Activated B cell treated with CpG ODN at 0.5 μM for 24 hours (primary cell): ENCODE results near the gene DCXR. TPM values are rescaled to one million over a fixed set of nuclear protein-coding genes. Genes with fewer than 3 reads are reported as not detected.
A peak's percentile ranks its signal among the peaks of the same experiment; 100 is the strongest.

Source experiments
- ATAC-seq: fragments of 200-7000 bp; cut with Tn5 transposase; one replicate; pipeline ENCODE4 v1.10.0; 2021; ENCODE audit warnings: low read depth, mild to moderate bottlenecking, moderate library complexity
- CTCF ChIA-PET: fragments of 350-600 bp; sonication (Branson Sonifier 250); formaldehyde crosslinking; loops from one replicate; lab custom pipeline; 2021; ENCODE audit warnings: antibody characterized with exemption; lab: Charles Lee
- POLR2A ChIA-PET: fragments of 350-600 bp; sonication (Branson Sonifier 250); formaldehyde crosslinking; loops from one replicate; lab custom pipeline; 2021; ENCODE audit warnings: antibody characterized with exemption; lab: Charles Lee
- DNase-seq: peaks from one replicate; pipeline ENCODE4 v3.0.0; 2022
- H3K27ac Mint-ChIP-seq: one replicate; pipeline ENCODE4 v1.8.0; 2020; ENCODE audit warnings: mixed read lengths
- H3K27me3 Mint-ChIP-seq: one replicate; pipeline ENCODE4 v1.8.0; 2021; ENCODE audit warnings: mixed read lengths
- H3K36me3 Mint-ChIP-seq: one replicate; pipeline ENCODE4 v1.8.0; 2021; ENCODE audit warnings: low read depth, mixed read lengths
- H3K4me1 Mint-ChIP-seq: one replicate; pipeline ENCODE4 v1.8.0; 2021; ENCODE audit warnings: mixed read lengths
- H3K4me3 Mint-ChIP-seq: one replicate; pipeline ENCODE4 v1.8.0; 2020; ENCODE audit warnings: mild to moderate bottlenecking, mixed read lengths
- H3K9me3 Mint-ChIP-seq: one replicate; pipeline ENCODE4 v1.8.0; 2020; ENCODE audit warnings: mixed read lengths
- CTCF ChIP-seq: fragments of 200-600 bp; IDR thresholded peaks from one replicate; pipeline ENCODE4 v1.8.0; 2022; ENCODE audit warnings: antibody characterized with exemption, mild to moderate bottlenecking
- intact Hi-C: fragments of 100-400 bp; cut with micrococcal nuclease; formaldehyde crosslinking; loops from one replicate; pipeline ENCODE4 v1.15.1; 2024
- total RNA-seq: library from RNA; stranded (reverse); gene quantifications from 2 replicates; pipeline ENCODE4 v1.2.3, GENCODE V29; 2022

Gene DCXR
- total RNA-seq, 1 donor from 2014 or later = 84.3 TPM

- Mint-ChIP-seq H3K4me3 (no peak overlapping the region), H3K4me1 (peaks cover 22% of the 10 kb centered on the region), H3K27ac (no peak overlapping the region), H3K36me3 (peaks cover 4% of the 10 kb centered on the region), H3K27me3 (no peaks in the 10 kb centered on the region), H3K9me3 (no peaks in the 10 kb centered on the region)
- ATAC-seq = no peak
- intact Hi-C loops = loop anchor here (5.0 kb wide), 2 partner anchors 148 to 477 kb away; partner anchors contain the start of gene ARHGDIA
- CTCF ChIA-PET = interaction anchor here (1.0 to 5.9 kb wide), 5 partner anchors 10 to 182 kb away, joined by 3 to 59 read pairs (median 3); partner anchors contain the start of gene NOTUM
- TF ChIP-seq CTCF = no peak
- POLR2A ChIA-PET = interaction anchor here (0.6 to 3.2 kb wide), 7 partner anchors 18 to 487 kb away, joined by 3 to 12 read pairs (median 3); partner anchors contain the start of genes DCXR and MCRIP1
- peak; percentile 59 for DNase-seq
These were observed 17.6 kb downstream of the DCXR start for GRCh38 chr17:82019690-82020571.

DNA sequence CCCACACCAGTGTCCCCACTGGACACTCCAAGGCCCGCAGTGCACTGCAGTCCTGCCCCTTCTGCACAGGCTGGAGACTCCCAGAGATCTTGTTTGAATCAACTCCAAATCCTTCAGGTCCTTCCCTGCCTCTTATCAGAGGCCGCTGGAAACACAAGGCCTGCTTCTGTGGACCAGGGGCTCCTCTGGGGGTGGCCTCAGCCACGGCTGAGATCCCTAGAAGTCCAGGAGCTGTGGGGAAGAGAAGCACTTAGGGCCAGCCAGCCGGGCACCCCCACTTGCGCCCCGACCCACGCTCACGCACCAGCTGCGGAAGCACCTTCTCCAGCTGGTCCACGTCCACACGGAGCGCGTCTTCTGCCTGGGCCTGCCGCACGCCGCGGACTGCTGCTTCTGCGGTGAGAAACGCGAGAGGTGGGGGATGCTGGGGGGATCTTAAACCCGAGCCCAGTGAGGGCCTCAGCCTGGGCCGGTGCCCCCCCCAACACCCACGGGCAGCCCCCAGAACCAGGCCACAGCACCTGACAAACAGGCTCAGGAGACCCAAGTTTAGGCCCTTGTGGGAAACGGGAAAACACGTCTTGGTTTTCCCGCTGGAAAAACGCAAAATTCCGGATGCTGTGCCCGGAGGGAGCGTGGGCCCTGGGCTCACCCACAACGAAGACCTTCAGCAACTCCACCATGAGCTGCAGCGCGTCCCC is 18.4 kb downstream of the DCXR start:
- Mint-ChIP-seq H3K9me3 (no peaks in the 10 kb centered on the region), H3K4me1 (peaks cover 22% of the 10 kb centered on the region), H3K27me3 (no peaks in the 10 kb centered on the region), H3K27ac (no peak overlapping the region), H3K4me3 (no peak overlapping the region), H3K36me3 (peaks cover 4% of the 10 kb centered on the region)
- ChIA-PET POLR2A (interaction anchor here (0.8 to 1.2 kb wide), 2 partner anchors 22 to 41 kb away, joined by 3 read pairs; no protein-coding TSS in a partner anchor), CTCF (interaction anchor here (1.0 to 5.9 kb wide), 4 partner anchors 10 to 183 kb away, joined by 3 to 59 read pairs (median 3); no protein-coding TSS in a partner anchor)
- ATAC-seq = no peak
- DNase-seq = no peak
- intact Hi-C loops = no loop called here
- TF ChIP-seq CTCF = no peak

DNA sequence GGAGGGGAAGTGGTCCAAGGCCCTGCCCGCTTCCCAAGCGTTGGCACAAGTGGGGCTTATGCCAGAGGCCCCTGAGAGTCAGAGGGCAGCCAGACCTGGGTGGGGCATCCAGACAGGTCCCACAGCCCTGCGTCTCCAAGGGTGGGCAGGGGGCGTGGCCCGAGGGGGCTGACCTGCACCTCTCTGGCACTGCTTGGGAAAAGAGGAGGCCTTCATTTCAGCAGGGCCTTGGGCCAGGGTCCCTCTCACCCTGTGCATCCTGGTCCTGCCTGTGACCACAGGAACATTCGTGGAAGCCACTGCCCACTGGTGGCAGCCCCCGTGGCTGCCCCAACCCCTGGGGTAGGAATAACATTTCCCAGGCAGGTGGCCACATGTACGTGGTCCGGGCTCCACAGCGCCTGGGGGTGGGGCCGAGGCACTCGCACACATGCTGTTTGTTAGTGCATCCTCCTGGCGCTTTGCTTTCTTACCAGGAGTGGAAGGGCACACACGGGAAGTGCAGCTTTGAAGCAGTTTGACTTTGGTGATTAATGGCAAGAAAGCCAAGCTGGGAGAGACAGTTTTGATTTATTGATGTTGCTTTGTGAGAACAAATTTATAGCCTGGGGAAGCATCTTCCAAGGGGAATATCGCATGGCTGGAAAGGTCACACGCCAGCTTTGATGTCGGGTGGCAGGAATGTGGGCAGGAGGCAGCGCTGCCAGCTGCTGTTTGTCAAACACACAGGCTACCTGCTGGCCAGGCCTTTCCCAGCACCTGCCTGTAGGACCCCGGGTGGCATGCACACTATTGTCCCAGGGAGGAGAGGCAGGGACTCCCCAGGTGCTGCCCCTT is 19.1 kb downstream of the DCXR start:
- peaks cover 4% of the 10 kb centered on the region for H3K36me3 Mint-ChIP-seq
- no peak for DNase-seq
- ATAC-seq = no peak
- ChIA-PET POLR2A (no interaction called here), CTCF (interaction anchor here (1.8 kb wide), 1 partner anchor 59 kb away, joined by 7 read pairs; no protein-coding TSS in a partner anchor)
- no peaks in the 10 kb centered on the region for H3K27me3 Mint-ChIP-seq
- H3K27ac Mint-ChIP-seq = no peak overlapping the region
- peaks cover 15% of the 10 kb centered on the region for H3K4me1 Mint-ChIP-seq
- H3K9me3 Mint-ChIP-seq = no peaks in the 10 kb centered on the region
- TF ChIP-seq CTCF = no peak
- intact Hi-C loops = no loop called here
- no peak overlapping the region for H3K4me3 Mint-ChIP-seq

GRCh38 chr17:82017612-82018151 is 19.8 kb downstream of the DCXR start:
- Mint-ChIP-seq H3K27ac (no peak overlapping the region), H3K9me3 (no peaks in the 10 kb centered on the region), H3K27me3 (no peaks in the 10 kb centered on the region), H3K36me3 (peaks cover 4% of the 10 kb centered on the region), H3K4me1 (peaks cover 13% of the 10 kb centered on the region), H3K4me3 (no peak overlapping the region)
- ChIA-PET POLR2A (no interaction called here), CTCF (interaction anchor here (1.8 kb wide), 1 partner anchor 58 kb away, joined by 7 read pairs; no protein-coding TSS in a partner anchor)
- intact Hi-C loops = no loop called here
- DNase-seq (no peak), ATAC-seq (no peak)
- TF ChIP-seq CTCF = no peak
